Left ventricle myocardium inferior (tissue), 1 donor: ENCODE results near the gene RRM1. TPM values are rescaled to one million over a fixed set of nuclear protein-coding genes. Genes with fewer than 3 reads are reported as not detected.

Experiments used
- DNase-seq: peaks from one replicate; pipeline ENCODE4 v3.0.0-alpha.2; 2020
- H3K27ac ChIP-seq: fragments of 200-600 bp; replicated peaks from 2 replicates; pipeline ENCODE4 v1.8.0; 2021
- H3K27me3 ChIP-seq: fragments of 200-600 bp; 2 replicates; pipeline ENCODE4 v1.8.0; 2021; ENCODE audit warnings: low read depth
- H3K36me3 ChIP-seq: fragments of 200-600 bp; 2 replicates; pipeline ENCODE4 v1.8.0; 2021
- H3K4me1 ChIP-seq: fragments of 200-600 bp; 2 replicates; pipeline ENCODE4 v1.8.0; 2021
- H3K4me3 ChIP-seq: fragments of 200-600 bp; 2 replicates; pipeline ENCODE4 v1.8.0; 2021; ENCODE audit warnings: mild to moderate bottlenecking, moderate library complexity
- H3K9me3 ChIP-seq: fragments of 200-600 bp; replicated peaks from 2 replicates; pipeline ENCODE4 v1.8.0; 2021
- intact Hi-C: fragments of 100-400 bp; cut with micrococcal nuclease; formaldehyde crosslinking; loops from one replicate; pipeline ENCODE4 v1.11.0; 2022
- total RNA-seq: library from RNA; stranded (reverse); fragmentation: NEBNext Ultra II Directional; extraction: Animal tissue kit (Norgen Biotek cat#: 25700); gene quantifications from one replicate; pipeline ENCODE4 v1.2.1, GENCODE V29; 2021
- TF ChIP-seq, protein P1 (sequence below): fragments of 200-600 bp; IDR thresholded peaks from 2 replicates; pipeline ENCODE4 v1.8.0; 2021; ENCODE audit warnings: antibody characterized with exemption, mild to moderate bottlenecking, borderline replicate concordance
- donor health status: DM: no; HTN: yes; CAD: no; lungs with severe emphysema.

RRM1 gene
- total RNA-seq, 1 donor from 2014 or later = 28.5 TPM

DNA sequence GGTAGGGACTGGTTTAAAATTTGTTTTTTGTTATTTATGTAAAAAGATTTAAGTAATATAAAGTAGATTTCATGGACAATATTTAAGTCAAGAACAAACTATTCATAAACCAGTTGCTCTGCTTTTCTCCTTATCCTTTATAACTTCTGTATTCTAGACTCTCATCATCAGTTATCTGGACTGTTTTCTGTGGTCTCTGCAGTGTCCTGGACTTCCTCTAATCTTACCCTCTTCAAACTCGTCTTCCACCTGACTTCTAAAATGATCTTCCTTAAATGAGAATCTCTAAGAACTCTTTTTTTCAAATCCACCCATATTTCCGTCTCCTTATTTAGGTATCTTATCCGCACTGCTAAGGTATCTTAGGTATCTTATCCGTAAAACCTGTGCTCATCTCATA, 8.1 kb downstream of the RRM1 start:
- peaks cover 32% of the 10 kb centered on the region for H3K36me3 ChIP-seq
- H3K9me3 ChIP-seq = no peaks in the 10 kb centered on the region
- intact Hi-C loops = no loop called here
- DNase-seq = no peak
- TF ChIP-seq, protein P1, sequence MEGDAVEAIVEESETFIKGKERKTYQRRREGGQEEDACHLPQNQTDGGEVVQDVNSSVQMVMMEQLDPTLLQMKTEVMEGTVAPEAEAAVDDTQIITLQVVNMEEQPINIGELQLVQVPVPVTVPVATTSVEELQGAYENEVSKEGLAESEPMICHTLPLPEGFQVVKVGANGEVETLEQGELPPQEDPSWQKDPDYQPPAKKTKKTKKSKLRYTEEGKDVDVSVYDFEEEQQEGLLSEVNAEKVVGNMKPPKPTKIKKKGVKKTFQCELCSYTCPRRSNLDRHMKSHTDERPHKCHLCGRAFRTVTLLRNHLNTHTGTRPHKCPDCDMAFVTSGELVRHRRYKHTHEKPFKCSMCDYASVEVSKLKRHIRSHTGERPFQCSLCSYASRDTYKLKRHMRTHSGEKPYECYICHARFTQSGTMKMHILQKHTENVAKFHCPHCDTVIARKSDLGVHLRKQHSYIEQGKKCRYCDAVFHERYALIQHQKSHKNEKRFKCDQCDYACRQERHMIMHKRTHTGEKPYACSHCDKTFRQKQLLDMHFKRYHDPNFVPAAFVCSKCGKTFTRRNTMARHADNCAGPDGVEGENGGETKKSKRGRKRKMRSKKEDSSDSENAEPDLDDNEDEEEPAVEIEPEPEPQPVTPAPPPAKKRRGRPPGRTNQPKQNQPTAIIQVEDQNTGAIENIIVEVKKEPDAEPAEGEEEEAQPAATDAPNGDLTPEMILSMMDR = no peak
- no peak overlapping the region for H3K27ac ChIP-seq
- no peaks in the 10 kb centered on the region for H3K4me1 ChIP-seq
- no peak overlapping the region for H3K4me3 ChIP-seq
- no peaks in the 10 kb centered on the region for H3K27me3 ChIP-seq

DNA sequence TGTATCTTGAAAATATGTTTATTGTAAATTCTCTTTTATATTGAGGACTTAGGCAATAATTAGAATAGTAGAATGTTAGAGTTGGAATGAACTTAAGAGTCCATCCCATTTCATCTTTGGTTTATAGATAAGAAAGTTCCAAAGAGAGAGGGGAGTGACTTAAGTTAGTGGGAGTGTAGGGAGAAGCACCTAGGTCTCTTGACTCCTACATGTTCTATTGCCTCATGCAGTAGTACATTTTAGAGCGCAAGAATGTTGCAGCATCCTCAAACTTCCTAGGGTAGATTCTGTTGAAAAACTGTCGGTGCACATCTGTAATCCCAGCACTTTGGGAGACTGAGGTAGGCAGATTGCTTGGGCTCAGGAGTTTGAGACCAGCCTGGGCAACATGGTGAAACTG, 8.7 kb downstream of the RRM1 start:
- Histone ChIP-seq H3K9me3 (no peaks in the 10 kb centered on the region), H3K27ac (no peak overlapping the region), H3K27me3 (no peaks in the 10 kb centered on the region), H3K36me3 (peaks cover 32% of the 10 kb centered on the region), H3K4me1 (no peaks in the 10 kb centered on the region), H3K4me3 (no peak overlapping the region)
- intact Hi-C loops = no loop called here
- DNase-seq = no peak
- TF ChIP-seq, protein P1 = no peak

- intact Hi-C loops = no loop called here
- Histone ChIP-seq H3K27me3 (no peaks in the 10 kb centered on the region), H3K9me3 (no peaks in the 10 kb centered on the region), H3K36me3 (peaks cover 54% of the 10 kb centered on the region), H3K4me3 (no peak overlapping the region), H3K4me1 (no peaks in the 10 kb centered on the region), H3K27ac (no peak overlapping the region)
- TF ChIP-seq, protein P1 = no peak
- no peak for DNase-seq
Measured at GRCh38 chr11:4105916-4106315, 11.3 kb downstream of the RRM1 start.

- H3K27ac ChIP-seq = no peak overlapping the region
- DNase-seq = no peak
- H3K9me3 ChIP-seq = no peaks in the 10 kb centered on the region
- peaks cover 86% of the 10 kb centered on the region for H3K36me3 ChIP-seq
- no peaks in the 10 kb centered on the region for H3K4me1 ChIP-seq
- no peaks in the 10 kb centered on the region for H3K27me3 ChIP-seq
- intact Hi-C loops = no loop called here
- TF ChIP-seq, protein P1 = no peak
- H3K4me3 ChIP-seq = no peak overlapping the region
Measured at GRCh38 chr11:4111834-4112233, 17.2 kb downstream of the RRM1 start.

GRCh38 chr11:4115128-4115527, 20.5 kb downstream of the RRM1 start:
- Histone ChIP-seq H3K27ac (no peak overlapping the region), H3K9me3 (no peaks in the 10 kb centered on the region), H3K4me3 (no peak overlapping the region), H3K4me1 (no peaks in the 10 kb centered on the region), H3K27me3 (no peaks in the 10 kb centered on the region), H3K36me3 (peaks cover 76% of the 10 kb centered on the region)
- intact Hi-C loops = no loop called here
- no peak for DNase-seq
- TF ChIP-seq, protein P1 = no peak

DNA sequence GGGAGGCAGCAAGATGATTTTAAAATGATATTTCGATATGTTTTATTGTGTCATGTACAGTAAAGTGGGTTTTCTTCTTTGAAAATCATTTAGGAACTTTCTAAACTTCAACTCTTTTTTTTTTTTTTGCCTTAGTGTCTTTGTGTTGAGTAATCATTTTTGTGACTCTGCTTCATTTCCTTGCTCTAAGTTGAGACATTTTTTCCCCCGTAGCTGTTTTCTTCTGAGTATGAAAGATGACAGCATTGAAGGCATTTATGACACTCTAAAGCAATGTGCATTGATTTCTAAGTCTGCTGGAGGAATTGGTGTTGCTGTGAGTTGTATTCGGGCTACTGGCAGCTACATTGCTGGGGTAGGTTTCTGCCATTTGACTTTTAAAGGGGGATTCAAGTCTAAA, 23.5 kb downstream of the RRM1 start:
- no peaks in the 10 kb centered on the region for H3K9me3 ChIP-seq
- no peak overlapping the region for H3K4me3 ChIP-seq
- intact Hi-C loops = no loop called here
- H3K4me1 ChIP-seq = no peaks in the 10 kb centered on the region
- no peak overlapping the region for H3K27ac ChIP-seq
- no peak for DNase-seq
- H3K36me3 ChIP-seq = peaks cover 74% of the 10 kb centered on the region
- TF ChIP-seq, protein P1 = no peak
- no peaks in the 10 kb centered on the region for H3K27me3 ChIP-seq
